HG03045 (cell line): Measurements from ENCODE around the gene TRMT112.

ENCODE experiments used
- ATAC-seq: cut with Tn5 transposase; IDR thresholded peaks from one replicate; pipeline ENCODE4 v1.9.1; 2021; ENCODE audit warnings: mild to moderate bottlenecking, moderate library complexity; ENCODE audit not compliant: unreplicated experiment

TRMT112 gene

DNA sequence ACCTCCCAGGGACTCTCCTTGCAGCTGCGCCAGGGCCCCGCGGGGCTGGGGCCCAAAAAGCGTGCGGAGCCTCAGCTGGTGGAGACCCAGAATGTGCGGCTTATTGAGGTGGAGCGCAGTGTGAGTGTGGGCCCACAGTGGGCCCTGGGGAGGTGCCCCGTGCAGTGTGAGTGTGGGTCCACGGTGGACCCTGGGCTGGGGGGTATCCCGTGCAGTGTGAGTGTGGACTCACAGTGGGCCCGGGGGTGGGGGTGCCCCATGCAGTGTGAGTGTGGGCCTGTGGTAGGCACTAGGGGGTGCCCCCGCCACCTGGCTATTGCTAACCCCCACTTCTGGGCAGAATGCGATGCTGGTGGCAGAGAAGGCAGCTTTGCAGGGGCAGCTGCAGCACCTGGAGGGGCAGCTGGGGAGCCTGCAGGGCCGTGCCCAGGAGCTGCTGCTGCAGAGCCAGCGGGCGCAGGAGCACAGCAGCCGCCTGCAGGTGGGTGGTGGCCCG lies 33.8 kb upstream of the TRMT112 start:
- no peak for ATAC-seq

DNA sequence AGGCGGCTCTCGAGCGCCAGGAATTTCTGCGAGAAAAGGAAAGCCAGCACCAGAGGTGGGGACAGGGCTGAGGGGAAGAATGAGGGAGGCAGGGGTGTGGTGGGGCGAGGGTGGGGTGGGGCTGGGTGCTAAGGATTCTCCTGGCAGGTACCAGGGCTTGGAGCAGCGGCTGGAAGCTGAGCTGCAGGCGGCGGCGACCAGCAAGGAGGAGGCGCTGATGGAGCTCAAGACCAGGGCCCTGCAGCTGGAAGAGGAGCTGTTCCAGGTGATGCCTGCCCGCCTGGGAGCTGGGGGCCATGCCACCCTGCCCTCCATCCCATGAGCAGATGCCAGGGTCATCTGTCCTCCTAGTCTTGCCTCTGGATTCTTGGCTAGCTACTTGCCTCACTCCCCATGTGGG lies 32.0 kb upstream of the TRMT112 start:
- ATAC-seq, result no peak

DNA sequence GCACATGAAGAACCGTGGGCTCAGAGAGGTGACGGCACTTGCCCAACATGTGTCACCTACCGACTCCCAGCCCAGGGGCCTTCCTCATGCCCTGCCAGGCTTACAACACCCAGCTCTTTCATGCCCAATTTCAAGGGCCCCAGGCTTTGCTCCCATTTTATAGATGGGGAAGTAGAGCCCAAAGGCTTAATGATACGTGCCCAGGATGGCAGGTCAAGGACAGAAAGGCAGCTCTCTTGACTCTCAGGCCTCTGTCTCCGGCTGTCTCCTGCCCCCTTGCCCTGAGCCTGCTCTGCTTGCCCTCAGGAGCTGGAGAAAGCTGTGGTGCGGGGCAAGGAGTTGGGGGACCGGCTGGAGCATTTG lies 31.6 kb upstream of the TRMT112 start:
- ATAC-seq, result no peak

DNA sequence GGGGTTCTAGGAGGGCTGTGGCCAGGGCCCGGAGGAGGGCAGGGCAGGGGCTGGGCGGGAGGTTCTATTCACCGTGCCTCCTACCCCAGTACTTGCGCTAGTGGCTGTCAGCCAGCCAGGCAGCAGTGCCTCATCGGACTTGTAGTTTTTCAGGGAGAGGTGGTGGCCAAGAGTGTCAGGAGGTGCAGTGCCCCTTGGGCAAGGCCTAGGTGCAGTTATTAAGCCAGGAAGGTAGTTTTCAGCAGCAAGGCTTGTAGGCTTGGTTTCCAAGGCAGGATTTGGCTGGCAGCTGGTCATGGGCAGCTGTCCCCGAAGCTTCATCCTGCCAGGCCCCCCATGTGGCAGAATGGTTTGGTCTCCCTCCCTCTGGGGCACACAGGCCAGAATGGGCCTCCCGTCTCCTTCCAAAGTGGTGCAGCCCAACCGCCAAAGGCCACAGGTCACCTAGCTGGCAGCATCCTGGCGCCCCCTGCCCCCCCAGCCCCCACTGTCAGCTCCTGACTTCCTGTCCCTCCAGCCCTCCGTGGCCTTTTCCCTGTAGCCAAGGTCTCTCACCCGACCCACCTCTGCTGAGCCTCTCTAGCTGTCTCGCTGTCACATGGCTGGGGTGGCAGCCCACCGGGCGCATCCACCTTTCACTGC lies 31.1 kb upstream of the TRMT112 start:
- ATAC-seq, result no peak

DNA sequence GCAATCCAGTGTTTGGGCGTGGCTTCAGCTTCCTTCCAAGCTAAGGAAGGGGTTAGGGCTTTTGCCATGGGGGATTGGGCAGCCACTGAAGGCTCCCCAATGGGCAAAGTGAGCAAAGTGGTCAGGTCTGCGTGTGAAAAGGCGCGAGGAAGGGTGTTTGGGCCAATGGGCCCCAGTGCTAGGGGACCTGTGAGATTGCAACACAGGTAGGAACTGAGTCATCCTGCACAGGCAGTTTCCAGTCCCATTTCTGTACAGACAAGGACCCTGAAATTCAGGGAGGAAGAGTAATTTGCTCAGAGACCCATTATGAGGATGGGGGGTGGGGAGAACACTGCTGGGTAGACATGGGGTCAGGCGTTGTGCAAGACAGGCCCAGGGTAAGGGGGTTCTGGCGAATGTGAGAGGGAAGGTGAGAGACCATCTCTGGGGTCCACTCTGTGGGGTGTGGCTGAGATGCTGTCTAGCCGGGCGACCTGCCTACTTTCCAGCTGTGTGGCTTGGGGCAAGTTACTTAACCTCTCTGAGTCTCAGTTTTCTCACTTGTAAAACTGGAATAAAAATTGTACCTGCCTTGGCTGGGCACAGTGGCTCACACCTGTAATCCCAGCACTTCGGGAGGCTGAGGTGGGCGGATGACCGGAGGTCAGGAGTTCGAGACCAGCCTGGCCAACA lies 30.0 kb upstream of the TRMT112 start:
- ATAC-seq, result no peak

DNA sequence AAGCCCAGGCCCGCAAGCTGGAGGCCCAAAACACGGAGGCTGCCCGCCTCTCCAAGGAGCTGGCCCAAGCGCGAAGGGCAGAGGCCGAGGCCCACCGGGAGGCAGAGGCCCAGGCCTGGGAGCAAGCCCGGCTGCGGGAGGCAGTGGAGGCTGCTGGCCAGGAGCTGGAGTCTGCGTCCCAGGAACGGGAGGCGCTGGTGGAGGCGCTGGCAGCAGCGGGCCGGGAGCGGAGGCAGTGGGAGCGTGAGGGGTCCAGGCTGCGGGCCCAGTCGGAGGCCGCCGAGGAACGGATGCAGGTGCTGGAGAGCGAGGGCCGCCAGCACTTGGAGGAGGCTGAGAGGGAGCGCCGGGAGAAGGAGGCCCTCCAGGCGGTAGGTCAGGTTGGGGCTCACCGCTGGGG lies 27.4 kb upstream of the TRMT112 start:
- ATAC-seq, result no peak

DNA sequence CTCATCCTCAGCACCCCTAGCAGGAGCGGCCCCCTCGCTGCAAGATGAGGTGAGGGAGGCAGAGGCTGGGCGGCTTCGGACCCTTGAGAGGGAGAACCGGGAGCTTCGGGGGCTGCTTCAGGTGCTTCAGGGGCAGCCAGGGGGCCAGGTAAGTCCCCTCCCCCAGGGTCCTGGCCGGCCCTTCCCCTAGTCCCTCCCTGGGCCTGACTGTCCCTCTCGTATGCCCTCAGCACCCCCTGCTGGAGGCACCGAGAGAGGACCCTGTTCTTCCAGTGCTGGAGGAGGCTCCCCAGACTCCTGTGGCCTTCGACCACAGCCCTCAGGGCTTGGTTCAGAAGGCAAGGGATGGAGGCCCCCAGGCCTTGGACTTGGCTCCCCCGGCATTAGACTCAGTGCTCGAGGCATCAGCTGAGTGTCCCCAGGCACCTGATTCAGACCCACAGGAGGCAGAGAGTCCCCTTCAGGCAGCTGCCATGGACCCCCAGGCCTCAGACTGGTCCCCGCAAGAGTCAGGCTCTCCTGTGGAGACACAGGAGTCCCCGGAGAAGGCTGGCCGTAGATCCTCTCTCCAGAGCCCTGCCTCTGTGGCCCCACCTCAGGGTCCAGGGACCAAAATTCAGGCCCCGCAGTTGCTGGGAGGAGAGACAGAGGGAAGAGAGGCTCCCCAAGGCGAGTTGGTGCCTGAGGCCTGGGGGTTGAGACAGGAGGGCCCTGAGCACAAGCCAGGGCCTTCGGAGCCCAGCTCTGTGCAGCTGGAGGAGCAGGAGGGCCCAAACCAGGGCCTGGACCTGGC lies 26.6 kb upstream of the TRMT112 start:
- no peak for ATAC-seq

DNA sequence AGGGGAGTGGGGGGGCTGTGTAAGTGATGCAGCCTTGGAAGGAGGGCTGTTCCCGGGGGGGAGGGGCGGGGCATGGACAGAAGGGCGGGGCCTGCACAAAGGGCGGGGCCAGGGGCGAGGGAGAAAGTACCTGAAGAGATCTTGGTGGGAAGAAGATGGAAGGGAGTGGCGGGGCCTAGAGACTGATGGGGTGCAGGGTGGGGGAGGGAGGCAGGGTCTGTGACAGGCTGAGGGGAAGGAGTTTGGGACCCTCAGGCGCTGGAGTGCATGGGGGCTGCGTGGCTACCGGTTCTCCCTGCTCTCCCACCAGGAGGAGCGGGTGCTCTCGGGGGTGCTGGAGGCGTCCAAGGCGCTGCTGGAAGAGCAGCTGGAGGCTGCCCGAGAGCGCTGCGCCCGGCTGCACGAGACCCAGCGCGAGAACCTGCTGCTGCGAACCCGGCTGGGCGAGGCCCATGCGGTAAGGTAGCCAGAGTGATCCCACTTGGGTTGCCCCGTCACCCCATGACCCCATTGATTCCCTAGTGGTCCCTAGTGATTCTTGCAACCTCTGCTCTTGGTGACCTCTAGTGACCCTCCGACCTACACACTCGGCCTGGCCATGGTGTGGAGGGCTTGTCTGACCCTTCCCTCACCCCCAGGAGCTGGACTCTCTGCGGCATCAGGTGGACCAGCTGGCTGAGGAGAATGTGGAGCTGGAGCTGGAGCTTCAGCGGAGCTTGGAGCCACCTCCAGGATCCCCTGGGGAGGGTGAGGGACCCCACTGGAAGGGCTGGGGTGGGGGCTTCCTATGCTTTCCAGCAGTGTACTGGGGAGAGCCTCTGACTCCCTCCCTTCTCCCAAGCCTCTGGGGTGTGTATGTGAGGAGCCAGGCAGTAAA lies 25.7 kb upstream of the TRMT112 start:
- ATAC-seq, result no peak

DNA sequence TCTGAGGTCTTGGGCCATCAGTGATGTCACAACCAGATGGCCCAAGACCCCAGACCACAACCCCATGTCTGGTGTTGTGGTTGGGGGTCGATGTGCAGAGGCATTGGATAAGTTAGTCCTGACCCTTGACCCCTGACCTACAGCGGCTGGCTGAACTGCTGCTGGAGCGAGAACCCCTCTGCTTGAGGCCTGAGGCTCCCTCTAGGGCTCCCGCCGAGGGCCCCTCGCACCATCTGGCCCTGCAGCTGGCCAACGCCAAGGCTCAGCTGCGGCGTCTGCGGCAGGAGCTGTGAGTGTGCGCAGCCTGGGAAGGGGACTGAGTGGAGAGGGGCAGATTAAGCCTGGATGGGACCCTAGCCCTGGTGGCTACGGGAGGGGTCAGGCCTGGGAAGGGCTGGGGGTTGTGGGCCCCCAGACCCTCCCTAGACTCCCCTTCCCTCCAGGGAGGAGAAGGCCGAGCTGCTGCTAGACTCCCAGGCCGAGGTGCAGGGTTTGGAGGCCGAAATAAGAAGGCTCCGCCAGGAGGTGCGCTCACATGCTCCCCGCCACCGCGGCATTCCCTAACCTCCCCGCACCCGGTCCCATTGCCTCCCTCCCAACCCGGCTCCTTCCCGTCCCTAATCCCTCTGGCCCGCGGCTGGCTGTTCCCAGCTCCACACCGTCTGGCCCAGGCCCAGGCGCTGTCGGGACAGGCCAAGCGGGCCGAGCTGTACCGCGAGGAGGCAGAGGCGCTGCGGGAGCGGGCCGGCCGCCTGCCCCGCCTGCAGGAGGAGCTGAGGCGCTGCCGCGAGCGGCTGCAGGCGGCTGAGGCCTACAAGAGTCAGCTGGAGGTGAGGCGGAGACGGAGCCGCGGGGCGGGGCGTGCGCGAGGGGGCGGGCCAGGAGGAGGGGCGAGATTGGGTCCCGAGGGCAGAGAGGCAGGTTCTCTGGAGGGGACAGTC lies 24.8 kb upstream of the TRMT112 start:
- no peak for ATAC-seq

DNA sequence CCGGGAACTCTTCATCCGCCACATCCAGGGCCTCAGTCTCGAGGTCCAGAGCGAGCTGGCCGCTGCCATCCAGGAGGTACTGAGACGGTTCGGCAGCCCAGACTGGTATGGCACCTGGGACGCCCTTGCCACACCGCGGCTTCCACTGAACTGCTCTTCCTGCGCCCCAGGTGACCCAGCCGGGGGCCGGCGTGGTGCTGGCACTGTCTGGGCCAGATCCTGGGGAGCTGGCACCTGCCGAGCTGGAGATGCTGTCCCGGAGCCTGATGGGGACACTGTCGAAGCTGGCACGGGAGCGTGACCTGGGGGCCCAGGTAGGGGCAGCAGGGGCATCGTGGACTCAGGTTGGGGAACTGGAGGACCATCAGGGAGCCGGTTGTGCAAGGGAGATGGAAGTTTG lies 24.1 kb upstream of the TRMT112 start:
- no peak for ATAC-seq

DNA sequence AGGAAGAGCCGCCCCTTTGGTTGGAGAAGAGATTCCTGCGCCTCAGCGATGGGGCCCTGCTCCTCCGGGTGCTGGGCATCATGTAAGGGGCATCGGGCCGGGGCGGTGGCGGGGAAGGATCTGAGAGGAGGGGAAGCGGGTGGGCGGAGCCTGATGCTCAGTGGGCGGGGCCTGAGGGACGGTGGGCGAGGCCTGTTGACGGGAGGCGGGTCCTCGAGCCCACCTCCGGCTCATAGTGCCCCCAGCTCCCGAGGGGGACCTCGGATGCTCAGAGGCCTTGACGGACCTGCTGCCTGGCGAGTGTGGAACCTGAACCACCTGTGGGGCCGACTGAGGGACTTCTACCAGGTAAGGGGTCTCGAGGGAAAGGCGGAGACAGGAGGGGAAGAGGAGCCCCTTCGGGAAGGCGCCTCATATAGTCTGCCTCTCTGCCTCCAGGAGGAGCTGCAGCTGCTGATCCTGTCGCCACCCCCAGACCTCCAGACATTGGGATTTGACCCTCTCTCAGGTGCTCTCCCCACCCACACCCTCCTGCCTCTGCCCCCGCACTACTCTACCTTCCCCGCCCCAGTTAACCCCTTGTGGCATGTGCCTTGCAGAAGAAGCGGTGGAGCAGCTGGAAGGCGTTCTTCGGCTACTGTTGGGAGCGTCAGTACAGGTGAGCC lies 23.4 kb upstream of the TRMT112 start:
- ATAC-seq, result no peak

DNA sequence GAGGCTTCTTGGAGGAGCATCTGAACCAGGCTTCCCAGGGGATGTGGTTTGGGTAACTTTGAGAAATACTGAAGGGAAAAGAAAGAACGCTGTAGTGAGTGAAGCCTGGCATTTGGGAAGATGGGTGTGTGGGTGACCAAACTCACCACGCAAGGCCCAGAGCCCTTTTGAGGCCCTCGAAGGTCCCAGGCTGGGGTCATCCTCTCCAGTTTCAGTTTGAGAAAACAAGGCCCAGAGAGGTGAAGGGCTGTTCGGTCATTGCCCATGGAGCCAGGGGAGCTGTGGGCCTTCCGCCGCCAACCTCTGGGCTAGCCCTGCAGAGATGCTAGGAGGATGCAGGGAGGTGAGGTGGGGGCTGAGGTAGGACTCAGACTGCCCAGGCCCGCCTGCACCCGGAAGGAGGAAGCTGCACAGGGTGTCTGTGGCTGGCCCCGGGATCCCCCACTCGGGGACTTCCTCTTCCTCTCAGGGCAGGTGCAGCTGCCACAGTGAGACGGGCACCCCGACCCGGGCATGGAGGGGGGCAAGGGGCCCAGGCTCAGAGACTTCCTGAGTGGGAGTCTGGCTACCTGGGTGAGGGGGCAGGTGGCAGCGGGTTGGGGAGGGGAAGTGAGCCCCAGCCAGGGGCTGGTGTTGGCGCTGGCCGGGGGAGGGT lies 22.5 kb upstream of the TRMT112 start, which contains the start of gene CCDC88B:
TSS of gene CCDC88B (plus strand) at position 451 of the 655 bp plus-strand sequence. CDS start at position 514, 63 bp downstream.
- ATAC-seq, result peak; percentile 59

DNA sequence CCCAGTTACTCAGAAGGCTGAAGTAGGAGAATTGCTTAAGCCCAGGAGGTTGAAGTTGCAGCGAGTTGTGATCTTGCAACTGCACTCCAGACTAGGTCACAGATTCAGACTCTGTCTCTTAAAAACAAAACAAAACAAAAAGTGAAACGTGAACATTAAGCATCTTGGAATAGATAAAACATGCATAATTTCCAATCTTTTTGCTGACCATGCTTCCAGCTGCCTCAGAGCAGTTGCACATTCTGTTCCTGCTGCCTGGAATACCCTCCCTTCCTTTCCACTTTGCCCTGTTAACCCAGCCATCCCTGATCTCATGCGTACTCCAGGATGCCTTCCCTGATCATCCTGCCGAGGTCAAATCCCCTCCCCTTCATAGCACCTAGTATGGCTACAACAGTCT lies 21.9 kb upstream of the TRMT112 start:
- ATAC-seq, result no peak

DNA sequence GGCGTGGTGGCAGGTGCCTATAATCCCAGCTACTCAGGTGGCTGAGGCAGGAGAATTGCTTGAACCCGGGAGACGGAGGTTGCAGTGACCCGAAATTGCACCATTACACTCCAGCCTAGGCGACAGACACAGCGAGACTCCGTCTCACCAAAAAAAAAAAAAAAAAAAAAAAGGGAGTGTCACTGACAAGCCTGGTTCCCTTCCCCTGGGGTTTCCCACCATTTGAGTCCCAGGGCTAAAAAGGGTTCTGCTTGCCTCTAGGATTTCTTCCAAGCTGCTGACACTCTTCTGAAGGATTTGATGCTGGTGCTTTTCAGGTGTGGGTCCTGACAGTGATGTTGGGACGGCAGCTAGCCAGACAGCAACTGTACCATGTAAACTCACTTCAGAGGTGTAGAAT lies 21.4 kb upstream of the TRMT112 start:
- no peak for ATAC-seq

DNA sequence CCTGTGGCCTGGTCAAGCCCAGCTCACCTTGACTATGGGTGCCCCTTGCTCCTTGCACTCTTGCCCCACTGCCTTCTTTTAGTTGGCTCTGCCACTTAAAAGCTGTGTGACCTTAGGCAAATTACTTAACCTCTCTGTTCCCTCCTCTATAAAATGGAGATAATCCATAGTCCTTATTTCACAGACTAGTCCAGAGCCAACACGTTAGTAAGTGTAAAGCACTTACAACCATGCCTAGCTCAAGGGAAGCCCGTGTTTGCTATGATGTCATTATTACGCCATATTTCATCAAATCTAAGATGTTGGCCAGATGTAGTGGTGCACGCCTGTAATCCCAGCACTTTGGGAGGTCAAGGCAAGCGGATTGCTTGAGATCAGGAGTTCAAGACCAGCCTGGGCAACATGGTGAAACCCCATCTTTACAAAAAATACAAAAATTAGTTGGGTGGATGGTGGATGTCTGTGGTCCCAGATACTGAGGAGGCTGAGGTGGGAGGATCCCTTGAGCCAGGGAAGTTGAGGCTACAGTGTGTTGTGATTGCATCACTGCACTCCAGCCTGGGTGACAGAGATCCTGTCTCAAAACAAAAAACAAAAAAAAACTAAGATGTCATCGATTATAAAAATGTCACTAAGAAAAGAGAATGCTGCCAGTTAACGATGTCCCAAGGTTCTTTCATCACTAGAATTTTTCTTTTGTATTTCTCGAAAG lies 20.3 kb upstream of the TRMT112 start:
- no peak for ATAC-seq

DNA sequence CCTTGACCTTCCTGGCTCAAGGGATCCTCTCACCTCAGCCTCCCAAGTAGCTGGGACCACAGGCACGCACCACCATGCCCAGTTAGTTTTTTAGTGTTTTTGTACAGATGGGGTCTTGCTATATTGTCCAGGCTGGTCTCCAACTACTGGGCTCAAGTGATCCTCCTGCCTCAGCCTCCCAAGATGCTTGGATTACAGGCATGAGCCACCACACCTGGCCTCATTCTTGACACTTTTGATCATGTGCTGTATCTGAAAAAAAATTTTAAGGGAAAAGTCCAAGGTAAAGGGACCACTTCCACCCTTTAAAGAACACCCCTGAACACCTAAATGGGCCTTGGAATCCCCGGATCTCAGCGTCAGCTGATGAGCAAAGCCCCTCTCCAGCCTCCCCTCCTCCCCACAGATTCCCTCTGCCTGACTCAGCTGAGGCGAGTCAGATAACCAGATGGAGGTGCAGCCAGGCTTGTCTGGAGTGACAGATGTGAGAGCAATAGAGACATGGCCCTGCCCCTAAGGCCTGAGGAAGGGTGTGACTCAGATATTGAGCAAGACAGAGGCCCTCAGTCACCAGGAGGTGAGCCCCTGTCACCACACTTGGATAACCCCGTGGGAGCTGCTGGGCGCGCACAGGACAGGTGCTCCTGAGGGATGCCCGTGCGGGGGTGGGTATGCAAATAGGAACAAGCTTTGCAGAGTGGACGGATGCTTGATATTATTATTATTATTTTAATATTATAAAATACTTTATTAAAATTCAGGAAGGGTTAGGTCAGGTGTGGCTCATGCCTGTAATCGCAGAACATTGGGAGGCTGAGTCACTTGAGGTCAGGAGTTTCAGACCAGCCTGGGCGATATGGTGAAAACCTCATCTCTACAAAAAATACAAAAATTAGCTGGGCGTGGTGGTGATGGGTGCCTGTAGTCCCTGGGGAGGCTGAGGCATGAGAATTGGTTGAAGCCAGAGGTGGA lies 17.7 kb upstream of the TRMT112 start:
- peak; percentile 68 for ATAC-seq

DNA sequence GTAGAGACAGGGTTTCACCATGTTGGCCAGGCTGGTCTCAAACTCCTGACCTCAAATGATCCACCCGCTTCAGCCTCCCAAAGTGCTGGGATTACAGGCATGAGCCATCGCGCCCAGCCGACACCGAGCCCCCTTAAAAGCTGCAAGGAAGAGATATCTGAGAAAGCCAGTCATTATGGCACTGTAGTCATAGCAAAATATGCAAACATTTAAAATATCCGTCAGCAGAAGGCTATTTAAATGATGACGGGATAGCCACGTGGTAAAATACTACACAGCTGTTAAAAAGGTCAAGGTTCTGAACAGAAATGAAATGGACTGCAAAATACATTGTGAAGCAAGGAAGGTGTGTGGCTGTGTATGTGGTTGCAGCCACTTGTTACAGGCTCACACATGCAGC lies 16.2 kb upstream of the TRMT112 start:
- ATAC-seq, result no peak
